Suppressor macrophage treated with lipopolysaccharide for 1 hour (primary cell): ENCODE results near the gene UBE2E2.
A peak's percentile ranks its signal among the peaks of the same experiment; 100 is the strongest.
"Not testable (repeated sequence)": the region's sequence is repeated elsewhere in the genome, so short reads cannot be mapped to it uniquely, and the experiment has no call there.

Experiments
- DNase-seq, 3 donors: peaks; one replicate each; pipeline ENCODE4 v3.0.0-alpha.2; 2020 to 2022

UBE2E2 gene

GRCh38 chr3:23202921-23203707 is at the start of gene UBE2E2:
TSS of gene UBE2E2 (plus strand) at chr3:23203327.
- peak; percentile 88 to 96 (median 90) for DNase-seq

GRCh38 chr3:23153436-23153835 is 49.7 kb upstream of the UBE2E2 start:
- DNase-seq = peak in 2 of 3 donors; percentile 72 to 74

GRCh38 chr3:23157331-23157730 is 45.8 kb upstream of the UBE2E2 start:
- no peak for DNase-seq

GRCh38 chr3:23159929-23160328 is 43.2 kb upstream of the UBE2E2 start:
- peak; percentile 81 to 97 (median 95) for DNase-seq

- no peak for DNase-seq
Measured at GRCh38 chr3:23161308-23161707, 41.8 kb upstream of the UBE2E2 start.

DNA sequence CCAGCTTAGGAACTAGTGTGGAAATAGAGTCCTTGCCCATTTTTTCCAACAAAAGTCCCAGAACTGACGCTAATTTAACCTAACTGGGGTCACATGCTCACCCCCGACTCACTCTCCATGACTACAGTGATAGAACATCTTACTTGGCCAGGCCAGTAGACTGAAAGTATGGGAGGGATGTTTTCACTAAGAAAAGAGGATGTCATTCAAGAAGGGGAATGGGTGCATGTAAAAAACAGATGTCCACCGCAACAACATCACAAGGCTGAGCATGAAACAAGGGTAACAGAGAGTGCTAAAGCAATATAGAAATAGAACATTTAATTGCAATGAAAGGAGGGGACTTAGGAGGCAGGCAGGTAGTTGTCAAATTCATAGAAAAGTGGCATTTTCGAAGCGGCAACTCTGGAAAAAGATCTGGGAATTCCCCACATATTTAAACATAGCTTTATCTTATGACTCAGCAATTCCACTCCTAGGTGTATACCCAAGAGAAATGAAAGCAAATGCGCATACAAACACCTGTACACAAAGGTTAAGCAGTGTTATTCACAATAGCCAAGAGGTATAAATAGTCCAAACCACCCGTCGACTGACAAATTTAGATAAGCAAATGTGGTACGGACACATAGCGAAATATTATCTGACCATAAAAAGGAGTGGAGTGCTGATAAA is 41.1 kb upstream of the UBE2E2 start:
- peak; percentile 73 to 89 (median 74) for DNase-seq

DNA sequence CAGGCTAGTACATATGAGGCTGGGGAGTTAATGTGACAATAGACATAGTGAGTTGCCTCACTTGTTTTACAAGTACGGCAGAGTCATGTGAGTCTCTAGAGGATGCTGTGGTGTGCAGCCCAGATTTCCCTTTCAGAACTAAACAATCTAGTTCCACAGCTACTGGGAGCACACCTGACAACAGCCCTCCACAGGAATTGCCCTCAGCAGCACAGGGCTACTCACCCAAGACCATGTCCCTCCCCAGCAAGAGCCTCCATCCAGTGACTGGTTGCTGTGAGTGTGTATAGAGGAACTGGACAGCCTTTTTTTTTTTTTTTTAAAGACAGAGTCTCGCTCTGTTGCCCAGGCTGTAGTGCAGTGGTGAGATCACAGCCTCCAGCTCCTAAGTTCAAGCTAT is 40.2 kb upstream of the UBE2E2 start:
- DNase-seq = peak; percentile 47 to 49 (median 48)

- DNase-seq = peak; percentile 66 to 76 (median 74)
Measured at GRCh38 chr3:23164746-23165145, 38.4 kb upstream of the UBE2E2 start.

DNA sequence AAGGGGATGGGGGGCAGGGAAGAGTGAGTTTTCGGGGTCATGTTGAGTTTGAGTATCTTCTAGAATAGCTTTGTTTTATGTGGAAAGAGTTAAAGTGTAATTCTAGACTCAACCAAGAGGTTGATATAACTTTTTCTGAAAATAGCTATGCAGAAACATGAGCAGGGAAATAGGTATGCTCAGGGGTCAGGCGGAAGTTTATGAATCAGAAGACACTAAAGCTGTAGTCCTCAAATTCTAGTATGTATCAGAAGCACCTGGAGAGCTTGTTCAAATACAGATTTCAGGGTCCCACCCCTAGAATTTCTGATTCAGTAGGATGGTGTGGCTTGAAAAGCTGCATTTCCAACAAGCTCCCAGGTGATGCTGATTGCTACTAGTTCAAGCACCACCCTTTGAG is 37.6 kb upstream of the UBE2E2 start:
- no peak for DNase-seq

- peak; percentile 48 to 60 (median 50) for DNase-seq
Measured at GRCh38 chr3:23166276-23166675, 36.9 kb upstream of the UBE2E2 start.

- peak; percentile 32 to 46 (median 44) for DNase-seq
Measured at GRCh38 chr3:23166845-23167244, 36.3 kb upstream of the UBE2E2 start.

DNA sequence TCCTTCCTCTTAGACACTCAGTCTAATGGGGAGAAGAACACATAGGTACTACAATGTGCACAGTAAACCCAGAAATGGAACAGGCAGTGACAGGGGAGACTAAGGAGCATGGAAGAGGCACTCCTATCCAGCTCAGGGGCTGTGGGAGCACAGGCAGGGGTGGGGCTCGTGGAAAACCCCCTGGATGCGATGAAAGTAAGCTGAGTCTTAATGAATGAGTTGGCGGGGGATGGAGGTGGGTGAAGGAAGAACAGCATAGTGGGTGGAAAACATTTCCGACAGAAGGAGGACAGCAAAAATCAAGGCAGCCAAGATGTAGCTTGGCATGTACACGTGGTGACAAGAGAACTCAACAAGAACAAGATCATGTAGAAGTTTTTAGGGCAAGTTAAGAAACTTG is 33.6 kb upstream of the UBE2E2 start:
- DNase-seq = no peak

DNA sequence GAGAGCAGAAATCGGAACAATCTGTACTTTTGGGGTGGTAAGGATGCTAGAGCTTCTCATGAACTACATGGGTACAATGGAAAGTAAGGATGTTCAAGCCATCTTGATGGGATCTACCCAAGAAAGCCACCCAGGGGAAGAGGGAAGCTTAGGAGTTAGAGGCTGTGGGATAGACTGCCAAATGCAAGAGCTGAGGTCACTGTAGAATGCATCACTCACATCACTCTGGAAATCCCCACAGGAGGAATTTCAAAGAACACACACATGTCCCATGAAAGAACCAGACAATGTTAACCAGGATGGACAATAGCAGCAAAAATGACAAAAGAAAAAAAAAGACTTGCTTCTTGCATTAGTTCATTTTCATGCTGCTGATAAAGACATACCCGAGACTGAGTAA is 32.8 kb upstream of the UBE2E2 start:
- peak; percentile 78 to 85 (median 82) for DNase-seq

- no peak for DNase-seq
Measured at GRCh38 chr3:23172059-23172458, 31.1 kb upstream of the UBE2E2 start.

DNA sequence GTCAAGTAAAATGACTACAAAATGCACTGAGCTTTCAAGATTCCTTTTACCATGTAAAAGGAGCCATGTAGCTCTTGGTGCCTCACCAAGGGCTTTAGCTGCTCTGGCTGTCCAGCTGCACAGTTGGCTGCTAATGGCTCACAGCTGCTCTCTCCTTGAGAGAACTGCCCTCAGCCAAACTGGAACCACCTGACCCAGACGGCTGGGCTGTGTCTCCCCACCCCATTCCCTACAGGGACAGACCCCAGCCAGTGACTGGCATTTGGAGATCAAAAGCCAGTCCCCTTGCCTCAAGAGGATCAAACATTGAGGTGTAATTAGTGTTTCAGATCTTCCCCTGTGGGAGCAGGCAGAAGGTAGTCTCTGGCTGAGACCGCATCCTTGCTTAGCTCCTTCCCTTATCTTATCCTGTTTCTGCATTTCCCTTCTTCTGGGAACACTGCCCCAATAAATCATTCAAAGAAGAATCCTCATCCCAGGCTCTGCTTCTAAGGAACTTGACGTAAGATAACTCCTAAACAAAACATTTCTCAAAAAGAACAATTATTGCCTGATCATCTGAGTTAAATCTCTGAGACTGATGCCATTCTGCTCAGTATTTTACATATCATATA is 28.6 kb upstream of the UBE2E2 start:
- no peak for DNase-seq

GRCh38 chr3:23175341-23176083 is 27.6 kb upstream of the UBE2E2 start:
- DNase-seq = peak; percentile 31 to 73 (median 69)

DNA sequence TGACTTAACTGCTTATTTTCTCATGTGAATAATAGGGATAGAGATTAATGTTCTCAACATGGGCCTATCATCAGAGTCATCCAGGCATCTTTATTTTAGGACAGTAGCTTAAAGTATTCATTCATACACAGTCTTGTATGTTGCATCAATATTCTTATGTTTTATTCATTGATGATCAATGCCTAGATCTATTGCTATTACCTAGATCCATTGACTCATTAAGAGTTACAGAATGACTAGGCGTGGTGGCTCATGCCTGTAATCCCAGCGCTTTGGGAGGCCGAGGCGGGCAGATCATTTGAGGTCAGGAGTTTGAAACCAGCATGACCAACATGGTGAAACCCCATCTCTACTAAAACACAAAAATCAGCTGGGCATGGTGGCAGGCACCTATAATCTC is 26.3 kb upstream of the UBE2E2 start:
- DNase-seq = not testable (repeated sequence)

- DNase-seq = no peak
Measured at GRCh38 chr3:23182996-23183513, 20.1 kb upstream of the UBE2E2 start.

GRCh38 chr3:23183731-23184130 is 19.4 kb upstream of the UBE2E2 start:
- DNase-seq = peak in 2 of 3 donors; percentile 42 to 50

DNA sequence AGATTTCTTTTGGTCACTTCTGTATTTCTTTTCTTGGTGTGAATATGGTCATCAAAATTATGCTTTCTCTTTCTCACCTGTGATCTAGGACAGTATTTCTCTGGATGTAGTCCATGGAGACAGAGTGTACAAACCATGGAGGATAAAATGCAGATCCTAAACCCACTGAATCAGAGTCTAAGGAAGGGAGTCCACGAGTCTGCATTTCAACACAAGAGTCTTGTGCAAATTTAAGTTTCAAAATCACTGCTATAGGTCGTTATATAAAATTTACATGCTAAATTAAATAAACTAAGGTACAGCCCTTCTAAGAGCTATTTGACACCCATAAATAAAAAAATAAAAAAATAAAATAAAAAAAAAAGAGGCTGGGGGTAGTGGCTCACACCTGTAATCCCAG is 17.3 kb upstream of the UBE2E2 start:
- peak in 1 of 3 donors; percentile 48 for DNase-seq

GRCh38 chr3:23189187-23189586 is 13.9 kb upstream of the UBE2E2 start:
- DNase-seq = peak in 2 of 3 donors; percentile 44 to 47

DNA sequence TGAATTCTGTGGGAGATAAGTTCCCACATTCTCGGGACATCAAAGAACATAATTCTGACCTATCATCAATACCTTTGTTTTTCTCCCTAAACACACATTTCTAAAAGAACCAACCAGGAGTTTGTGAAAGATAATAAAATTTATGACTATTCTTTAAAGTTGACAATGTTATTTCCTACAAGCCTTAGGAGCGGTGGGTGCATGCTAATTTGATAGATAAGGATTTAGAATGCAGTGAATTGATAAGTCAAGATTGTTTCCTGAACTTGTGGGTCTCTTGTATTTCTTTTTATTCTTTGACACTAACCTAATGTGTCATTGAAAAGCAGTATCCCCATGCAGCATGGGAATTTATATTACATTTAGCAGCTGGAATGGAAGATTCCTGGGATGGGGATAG is 10.3 kb upstream of the UBE2E2 start:
- DNase-seq = no peak

DNA sequence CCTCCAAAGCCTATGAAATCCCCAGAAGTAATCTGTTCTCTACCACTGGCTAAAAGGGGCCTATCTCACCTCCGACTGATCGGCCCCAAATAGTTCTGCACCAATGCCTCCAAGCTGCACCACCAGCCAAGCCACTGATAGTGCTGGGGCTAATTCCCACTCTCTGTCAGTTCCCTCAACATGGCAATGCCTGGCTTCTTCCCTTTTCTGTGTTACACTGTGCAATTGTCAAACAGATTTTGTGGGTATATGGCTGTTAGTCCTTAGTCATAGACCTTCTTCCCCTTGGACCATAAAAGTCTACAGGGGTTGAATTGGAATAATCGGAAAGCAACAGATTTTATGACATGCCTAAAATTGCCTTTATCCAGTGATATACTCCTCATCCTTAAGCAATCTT is 9.3 kb upstream of the UBE2E2 start:
- peak; percentile 28 to 57 (median 52) for DNase-seq
